Measurements from ENCODE around the gene EIF2AK2.

The EIF2AK2 gene

DNA sequence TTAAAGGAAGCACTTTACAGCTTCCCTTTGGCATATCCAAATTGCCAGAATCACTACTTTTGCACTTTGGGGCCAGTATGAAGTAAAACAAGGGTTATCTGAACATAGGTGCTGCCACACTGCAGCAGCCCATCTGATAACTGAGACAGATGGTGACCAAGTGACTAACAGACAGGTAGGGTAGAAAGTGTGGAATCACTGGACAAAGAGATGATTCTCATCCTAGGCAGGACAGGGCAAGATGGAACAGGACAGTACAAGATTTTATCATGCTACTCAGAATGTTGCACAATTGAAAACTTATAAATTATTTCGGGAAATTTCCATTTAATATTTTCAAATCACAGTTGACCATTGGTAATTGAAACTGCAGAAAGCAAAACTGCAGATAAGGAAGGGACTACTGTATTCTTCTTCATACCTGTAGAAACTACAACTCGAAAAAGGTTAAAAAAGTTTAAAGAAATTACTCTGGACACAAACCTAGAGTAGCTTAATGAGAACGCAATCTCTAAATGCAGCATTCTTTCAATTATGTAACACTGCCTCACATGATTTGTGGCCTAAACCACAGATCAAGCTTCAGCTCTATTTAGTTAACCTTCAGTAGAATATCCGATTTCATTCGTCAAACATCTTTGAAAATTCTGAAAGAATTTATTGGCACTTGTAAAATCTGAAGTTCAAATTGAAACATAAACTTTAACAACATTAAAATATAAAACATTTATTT is 104.0 kb downstream of the EIF2AK2 start:
- Histone ChIP-seq H3K4me3 (IDR thresholded peaks at IDR 0.05; ENCODE audit: insufficient read depth, low read depth, low read length) (no peak overlapping the region), H3K4me1 (ENCODE audit: low read depth, poor library complexity, severe bottlenecking) (no peaks in the 10 kb centered on the region), H4K20me1 (ENCODE audit: insufficient read depth) (no peaks in the 10 kb centered on the region), H3K27ac (no peak overlapping the region), H3K4me2 (no peak overlapping the region), H3K9ac (no peak overlapping the region), H2AFZ (ENCODE audit: low read depth) (no peak overlapping the region), H3K79me2 (ENCODE audit: insufficient read depth, low read depth) (no peaks in the 10 kb centered on the region), H3K27me3 (ENCODE audit: insufficient read depth, low read depth) (no peaks in the 10 kb centered on the region), H3K36me3 (ENCODE audit: insufficient read depth) (0 out of 2 replicates have a peak, but pooled peaks cover 6% of the 10 kb centered on the region)
- TF ChIP-seq, protein P1, sequence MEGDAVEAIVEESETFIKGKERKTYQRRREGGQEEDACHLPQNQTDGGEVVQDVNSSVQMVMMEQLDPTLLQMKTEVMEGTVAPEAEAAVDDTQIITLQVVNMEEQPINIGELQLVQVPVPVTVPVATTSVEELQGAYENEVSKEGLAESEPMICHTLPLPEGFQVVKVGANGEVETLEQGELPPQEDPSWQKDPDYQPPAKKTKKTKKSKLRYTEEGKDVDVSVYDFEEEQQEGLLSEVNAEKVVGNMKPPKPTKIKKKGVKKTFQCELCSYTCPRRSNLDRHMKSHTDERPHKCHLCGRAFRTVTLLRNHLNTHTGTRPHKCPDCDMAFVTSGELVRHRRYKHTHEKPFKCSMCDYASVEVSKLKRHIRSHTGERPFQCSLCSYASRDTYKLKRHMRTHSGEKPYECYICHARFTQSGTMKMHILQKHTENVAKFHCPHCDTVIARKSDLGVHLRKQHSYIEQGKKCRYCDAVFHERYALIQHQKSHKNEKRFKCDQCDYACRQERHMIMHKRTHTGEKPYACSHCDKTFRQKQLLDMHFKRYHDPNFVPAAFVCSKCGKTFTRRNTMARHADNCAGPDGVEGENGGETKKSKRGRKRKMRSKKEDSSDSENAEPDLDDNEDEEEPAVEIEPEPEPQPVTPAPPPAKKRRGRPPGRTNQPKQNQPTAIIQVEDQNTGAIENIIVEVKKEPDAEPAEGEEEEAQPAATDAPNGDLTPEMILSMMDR (conservative IDR thresholded peaks at IDR 0.05; ENCODE audit: low read depth, low read length), result no peak

Measured in KMS-11 (cell line).